NCI-H524 treated with DMSO at 0.1 percent for 48 hours (cell line): ENCODE results near the gene RBMS3.
"Not testable (repeated sequence)": the region's sequence is repeated elsewhere in the genome, so short reads cannot be mapped to it uniquely, and the experiment has no call there.

Experiments
- DNase-seq: peaks from one replicate; lab custom pipeline; 2025; lab: John Stamatoyannopoulos, UW

The RBMS3 gene

DNA sequence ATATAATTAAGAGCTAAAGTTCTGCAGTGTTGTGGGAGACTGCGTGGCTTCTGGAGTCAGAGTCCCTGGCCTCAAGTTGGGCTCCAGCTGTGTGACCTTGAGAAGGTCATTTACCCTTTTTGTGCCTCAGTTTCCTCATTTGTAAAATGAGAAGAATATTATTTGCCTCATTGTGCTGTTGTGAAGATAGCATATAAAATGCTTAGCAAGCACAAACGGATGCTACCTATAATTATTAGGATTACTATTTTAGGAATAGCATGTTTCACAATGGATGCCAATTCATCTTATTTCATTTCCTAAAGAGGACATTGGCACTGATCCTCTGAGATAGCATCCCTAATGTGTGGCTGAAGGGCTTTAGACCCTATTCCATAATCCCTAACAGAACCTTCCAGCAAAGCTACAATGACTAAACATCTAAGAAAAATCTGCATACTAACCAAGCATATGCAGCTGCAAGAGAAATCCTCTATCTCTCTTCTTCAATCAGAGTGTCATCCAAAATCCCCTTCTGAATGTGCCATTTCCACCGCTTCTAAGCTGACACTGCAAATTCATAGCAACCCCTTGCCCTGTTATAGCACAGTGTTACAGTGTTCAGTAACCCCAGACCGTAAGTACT, 148.3 kb downstream of the RBMS3 start:
- no peak for DNase-seq

DNA sequence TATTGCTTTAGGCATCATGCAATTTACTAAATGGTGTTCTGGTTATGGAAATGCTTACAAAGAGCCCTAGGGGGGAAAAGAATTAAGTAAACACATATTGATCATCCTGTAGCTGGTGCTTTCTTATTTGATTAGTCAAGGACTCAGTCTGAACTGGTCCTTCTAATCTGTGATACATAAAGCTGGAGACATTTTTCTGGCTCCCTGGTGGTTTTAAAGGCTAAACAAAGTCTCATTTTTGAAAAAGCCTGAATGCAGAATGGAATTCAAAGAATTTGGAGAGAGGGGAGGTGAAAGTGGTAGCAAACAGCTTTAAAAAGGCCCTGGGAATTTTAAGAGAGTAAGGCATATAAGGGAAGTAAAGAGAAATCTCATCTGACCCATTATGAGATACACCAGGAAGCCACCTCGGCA, 149.7 kb downstream of the RBMS3 start:
- no peak for DNase-seq

DNA sequence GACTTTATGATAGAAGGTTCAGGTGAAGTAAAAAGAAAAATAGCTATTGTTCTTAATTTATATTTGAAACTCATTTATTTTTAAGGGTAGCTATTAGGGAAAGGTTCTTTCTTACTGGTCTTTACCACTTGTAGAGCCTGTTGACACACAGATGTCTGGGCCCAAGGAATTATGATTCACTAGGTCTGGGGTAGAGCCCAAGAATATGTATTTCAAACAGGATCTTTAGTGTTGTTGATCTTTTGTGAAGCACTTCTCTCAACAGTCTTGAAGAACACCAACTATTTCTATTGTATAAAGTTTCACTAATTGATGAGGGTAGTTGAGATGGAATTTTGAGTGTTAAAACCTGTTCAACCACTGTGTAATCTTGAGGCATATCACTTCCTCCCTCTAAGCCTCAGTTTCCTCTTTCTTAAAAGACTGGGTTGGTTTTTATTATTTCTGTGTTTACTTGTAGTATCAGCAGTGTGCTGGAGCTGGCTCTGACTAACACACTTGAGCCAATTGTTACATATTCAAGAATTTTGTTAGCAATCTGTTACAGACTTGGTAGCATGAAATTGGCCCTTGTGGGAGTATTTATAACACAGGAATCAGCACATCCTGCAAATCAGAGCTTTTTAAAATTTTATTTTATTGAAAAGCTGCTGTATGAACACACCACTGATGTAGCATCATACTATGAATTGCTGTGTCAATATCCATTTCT, 155.9 kb downstream of the RBMS3 start:
- no peak for DNase-seq

DNA sequence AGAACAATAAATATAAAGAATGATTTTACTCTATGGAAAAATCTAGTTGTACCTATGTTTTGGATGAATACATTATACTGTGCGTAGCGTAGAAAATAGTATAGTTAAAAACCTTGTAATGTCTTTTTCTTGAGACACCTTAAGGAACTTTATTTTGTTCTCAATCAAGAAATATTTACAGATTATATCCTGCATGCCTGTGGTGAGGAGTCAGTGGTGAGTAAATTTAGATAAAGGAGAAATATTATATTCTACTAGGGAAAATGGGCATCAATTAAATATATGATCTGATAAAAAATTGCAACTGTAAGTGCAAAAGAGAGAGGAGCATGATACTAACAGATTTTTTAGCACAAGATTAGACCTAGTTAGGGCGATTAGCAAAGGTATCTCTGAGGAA, 157.7 kb downstream of the RBMS3 start:
- DNase-seq: no peak

DNA sequence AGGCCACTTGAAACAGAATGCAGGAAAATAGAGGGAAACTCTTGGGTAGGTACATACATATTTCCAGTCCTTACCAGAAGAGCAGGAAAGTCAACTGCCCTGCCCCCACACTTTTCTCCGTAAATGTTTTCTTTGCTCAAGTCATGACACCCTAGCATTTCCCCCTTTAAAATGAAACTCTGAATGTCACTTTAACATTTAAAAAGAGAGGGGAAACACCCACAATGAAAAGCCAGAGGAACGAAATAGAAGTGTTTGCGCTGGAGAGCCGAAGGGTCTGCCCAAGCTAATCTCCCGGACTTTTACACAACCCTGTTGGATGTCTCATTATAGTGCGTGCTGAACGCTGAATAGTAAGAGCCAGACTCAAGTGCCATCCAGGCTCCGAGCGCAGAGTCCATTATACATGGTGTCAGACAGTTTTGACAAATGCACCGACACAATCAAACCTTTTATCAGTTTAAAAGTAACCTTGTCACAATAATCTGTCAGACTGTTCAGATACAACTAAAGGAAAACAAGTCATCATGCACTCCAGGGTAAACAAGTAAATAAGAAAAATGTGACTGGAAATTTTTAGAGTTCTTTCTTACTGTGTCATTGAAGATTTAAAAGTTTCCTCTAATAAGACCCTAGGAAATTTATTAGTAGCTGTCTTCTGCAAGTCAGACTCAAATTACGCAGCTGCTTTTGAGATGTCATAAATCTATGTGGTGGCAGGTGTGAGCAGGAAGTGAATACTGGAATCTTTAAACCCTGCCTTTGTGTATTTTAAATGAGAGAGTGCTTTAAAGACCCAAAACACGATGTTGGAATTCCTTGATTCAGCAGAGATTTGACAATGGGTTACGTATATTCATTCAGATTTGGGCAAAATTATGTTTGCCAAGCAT, 159.8 kb downstream of the RBMS3 start:
- no peak for DNase-seq

DNA sequence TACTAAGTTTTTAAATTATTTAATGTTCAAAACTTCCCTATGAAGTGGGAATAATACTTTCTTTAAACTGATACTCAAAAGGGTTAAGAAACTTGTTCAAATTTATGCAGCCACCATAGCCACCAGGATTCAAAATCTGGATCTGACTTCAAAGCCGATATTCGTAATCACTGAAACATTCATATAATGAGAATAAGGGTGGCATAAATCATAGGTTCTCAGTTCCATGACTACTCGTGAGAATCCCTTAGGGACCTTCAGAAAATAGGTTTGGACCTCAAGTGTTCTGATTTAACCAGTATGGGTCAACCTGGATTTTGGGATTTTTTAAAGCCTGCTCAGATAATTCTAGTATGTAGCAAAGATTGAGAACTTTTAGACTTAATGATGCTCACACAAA, 160.6 kb downstream of the RBMS3 start:
- DNase-seq: no peak

DNA sequence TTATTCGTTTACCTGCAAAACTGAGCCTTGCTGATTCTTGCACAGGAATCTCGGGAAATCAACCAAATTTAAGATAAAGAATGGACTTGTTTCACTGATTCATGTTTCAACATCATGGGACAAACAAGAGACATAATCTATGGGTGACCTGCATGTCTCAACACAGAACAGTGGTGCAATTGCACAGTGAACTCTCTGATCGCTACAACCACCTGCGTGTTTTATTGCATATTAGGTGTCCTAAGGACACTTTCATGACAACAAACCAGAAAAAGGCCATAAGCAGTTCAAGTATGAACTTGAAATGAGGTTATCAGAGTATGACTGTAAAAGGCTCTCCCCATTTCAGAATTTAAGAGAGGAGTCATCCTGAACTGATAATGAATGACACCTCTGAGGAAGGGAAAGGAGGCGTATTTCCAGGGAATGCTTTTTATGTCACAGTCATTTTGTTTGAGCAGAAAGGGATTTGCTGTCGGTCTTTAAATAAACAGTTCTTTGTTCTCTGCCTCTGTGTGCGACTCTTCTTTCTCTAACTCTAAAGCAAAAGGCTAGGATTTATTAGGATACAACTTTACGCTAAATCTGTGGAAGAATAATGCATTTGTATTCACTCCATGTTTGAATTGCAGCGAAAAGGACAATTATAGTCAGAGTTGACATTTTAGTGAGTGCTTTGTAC, 167.2 kb downstream of the RBMS3 start:
- no peak for DNase-seq

DNA sequence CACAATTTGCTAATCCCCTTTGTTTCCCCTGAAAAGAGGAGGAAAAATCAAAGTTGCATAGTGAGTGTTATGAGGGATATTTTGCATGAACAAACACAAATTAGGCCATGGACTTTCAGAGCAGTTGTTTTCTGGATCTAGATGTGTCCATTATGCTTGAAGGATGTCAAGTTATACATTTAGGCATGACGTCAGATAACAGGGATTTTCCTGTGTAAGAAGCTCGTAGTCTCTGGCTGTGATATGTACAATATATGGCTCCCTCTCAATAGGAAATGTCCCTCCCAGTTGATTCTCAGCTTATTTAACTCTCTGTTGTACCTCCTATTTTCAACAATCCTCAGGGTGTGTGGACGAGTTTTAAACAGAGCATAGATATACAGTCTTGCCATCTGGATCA, 171.0 kb downstream of the RBMS3 start:
- DNase-seq: no peak

DNA sequence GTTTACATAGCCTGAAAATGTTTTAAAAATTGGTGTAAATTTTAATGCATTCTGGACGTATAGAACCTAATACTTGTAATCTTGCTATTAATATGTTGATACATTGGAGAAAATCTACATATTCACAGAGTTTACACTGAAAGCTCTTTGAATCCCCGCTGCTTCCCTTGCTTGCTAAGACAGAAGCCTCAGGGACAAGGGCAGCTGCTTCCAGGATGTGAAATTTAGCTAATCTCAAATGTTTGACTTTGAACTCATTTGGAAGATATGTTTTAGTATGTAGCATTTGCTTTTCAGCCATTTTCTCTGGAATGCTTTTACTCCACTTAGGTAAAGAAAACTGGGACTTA, 172.0 kb downstream of the RBMS3 start:
- no peak for DNase-seq

DNA sequence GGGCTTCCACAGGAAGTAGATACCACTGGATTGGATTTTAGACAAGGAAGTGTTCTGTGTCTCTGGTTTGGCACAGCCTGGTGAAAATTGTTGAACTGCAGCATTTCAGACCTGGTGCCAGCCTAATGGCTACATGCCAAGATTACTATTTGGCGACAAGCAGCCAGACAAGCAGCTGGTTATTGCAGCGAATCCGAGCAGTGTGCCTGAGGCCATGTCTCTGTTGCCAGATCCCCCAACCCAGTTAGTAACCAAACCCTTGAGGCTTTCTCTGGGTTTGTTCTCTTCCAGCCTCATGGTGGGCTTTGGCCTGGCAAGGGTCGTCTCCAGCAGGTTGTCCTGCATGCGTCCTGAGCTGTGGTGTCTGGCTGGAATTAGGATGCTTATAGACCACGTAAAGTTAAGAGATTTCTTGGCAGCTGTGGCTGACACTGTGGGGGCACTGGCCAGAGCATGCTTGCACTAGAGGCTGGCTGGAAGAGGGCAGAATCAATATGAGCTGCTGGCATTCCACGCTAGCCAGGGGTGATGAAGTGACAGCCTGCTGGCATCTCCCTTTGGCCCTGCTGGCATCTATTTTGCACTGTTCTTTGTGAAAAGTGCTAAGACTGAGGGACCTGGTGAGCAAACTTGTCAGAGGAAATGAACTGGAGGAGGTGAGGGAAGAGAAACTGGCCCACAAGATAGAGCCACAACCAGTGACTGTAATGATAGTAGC, 172.6 kb downstream of the RBMS3 start:
- no peak for DNase-seq

DNA sequence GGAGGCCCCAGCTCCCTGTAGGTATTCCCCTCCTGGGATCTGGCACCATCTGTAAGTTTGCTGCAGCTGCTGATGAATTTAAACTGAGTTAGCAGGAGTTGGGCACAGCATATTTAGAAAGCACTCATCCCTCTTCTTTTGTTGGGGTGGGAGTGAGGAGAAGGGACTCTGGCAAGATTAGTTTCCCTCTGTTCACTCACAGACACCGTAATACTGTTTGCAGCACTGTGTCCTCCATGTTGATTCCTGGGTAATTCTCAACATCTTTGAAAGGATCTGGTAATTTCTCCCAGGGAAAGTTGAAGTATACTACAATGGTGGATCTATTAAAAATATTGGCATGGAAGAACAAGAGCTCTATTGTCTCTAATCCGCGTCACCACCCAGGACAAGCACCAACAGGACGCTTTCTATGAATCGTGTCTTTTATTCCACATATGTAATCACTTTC, 173.3 kb downstream of the RBMS3 start:
- DNase-seq: no peak

DNA sequence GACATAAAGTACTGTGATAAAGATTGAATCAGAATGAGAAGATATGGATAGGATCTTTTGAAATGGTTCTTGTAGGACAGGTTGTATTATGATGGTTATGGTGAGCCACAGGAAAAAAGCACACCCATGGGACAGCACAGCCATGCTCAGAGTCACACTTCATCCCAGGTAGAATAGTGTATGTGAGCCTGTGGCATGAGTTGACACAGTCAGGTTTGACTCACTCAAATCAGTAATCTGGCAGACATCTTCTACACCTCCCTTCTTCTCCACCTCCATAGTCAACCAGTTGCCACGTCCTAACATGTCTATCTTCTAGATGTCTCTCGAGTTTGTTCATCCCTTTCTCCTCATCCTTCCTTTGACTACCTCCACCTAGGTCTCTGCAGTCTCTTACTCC, 176.0 kb downstream of the RBMS3 start:
- no peak for DNase-seq

DNA sequence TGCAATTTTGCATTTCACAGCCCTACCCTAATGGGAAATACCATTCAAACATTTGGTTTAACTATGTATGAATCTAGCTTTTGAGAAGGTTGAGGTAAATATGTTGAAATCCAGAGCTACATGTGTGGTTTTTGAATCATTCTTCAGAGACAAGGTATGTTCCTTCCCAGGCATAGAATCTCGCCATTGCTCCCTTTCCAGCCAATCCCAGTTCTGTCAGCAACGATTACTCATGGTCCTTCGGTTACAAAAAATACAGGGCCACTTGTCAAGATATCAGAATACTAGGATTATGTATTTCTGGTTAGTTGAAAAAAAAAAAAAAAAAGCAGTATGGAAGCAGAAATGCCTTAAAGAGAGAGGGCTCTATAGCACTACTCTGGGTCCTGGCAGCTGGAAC, 182.4 kb downstream of the RBMS3 start:
- DNase-seq: no peak

DNA sequence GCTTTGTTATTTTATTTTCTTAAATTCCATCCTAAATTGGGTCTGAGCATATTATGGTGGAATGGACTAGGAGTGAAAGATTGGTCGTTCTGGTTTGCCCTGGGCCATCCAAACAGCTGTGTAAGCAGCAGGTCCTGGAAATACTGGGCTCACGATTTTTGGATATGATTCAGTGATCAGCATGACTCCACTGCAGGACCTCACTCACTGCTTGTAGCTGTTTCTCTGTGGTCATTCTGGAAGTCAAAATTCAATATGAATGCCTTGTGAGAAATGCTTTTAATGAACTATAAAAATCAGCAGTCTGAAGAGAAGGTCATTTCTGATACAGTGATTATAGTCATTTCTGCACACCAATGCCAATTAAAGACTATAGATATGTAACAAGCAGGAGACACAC, 185.0 kb downstream of the RBMS3 start:
- DNase-seq: no peak

DNA sequence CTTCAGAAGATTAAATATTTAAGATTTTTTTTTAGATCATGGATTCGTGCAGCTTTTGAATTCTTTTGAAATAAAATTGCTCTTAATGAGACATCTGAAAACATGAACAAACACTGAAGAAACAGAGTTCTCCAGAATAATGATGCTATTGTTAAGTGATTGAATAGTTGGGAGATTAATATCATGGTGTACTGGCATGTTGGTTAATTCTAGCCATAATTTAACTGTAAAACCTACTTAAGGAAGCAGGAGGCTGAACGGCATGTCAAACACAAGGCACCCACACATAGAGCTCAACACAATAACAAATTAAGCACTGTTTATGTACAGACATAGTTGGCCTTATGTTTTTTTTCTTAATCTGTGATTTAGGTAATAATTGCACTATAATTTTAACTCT, 185.6 kb downstream of the RBMS3 start:
- no peak for DNase-seq

DNA sequence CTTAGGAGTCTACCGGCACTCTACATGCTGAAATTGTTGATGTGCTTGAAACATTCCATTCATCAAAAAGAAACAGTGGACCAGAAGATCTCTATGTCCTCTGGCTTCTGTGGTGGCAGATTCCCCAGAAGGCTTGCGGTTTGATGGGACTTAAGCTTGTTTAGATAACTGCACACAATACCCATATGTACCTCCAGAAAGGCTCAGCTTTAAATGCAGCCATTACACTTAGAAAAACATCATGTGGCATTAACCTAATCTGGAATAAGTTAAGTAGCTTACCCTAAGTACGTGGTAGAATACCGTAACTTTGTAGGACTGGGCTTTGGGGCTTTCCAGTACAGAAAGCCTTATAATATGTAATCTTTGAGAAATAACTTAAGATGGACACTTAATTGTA, 187.3 kb downstream of the RBMS3 start:
- DNase-seq: peak; percentile 33

DNA sequence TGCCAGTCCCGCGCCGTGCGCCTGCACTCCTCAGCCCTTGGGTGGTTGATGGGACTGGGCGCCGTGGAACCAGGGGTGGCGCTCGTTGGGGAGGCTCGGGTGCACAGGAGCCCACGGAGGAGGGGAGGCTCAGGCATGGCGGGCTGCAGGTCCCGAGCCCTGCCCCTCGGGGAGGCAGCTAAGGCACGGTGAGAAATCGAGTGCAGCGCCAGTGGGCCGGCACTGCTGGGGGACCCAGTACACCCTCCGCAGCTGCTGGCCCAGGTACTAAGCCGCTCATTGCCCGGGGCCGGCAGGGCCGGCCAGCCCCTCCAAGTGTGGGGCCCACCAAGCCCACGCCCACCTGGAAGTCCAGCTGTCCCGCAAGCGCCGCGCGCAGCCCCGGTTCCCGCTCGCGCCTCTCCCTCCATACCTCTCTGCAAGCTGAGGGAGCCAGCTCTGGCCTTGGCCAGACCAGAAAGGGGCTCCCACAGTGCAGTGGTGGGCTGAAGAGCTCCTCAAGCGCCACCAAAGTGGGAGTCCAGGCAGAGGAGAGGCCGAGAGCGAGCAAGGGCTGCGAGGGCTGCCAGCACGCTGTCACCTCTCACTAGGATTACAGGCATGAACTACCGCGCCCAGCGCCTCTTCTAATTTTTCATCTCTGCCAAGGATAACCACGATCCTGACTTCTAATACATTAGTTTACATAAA, 192.8 kb downstream of the RBMS3 start:
- DNase-seq: not testable (repeated sequence)

DNA sequence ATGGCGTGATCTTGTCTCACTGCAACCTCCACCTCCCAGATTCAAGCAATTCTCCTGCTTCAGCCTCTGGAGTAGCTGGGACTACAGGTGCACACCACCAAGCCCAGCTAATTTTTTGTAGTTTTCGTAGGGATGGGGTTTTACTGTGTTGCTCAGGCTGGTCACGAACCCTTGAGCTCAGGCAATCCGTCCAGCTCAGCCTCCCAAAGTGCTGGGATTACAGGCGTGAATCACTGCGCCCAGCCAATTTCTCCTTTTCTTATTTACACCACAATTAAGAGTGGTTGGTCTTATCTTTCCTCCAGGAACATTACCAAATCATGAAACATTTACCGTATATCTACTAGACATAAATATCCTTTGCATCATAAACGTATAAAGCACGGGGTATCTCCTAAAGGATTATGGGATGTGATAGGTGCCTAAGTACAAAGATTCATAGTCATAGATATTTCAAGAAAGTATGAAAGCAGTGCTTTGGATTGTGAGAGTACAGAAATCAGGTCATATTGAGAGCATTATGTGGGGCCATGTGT, 194.5 kb downstream of the RBMS3 start:
- DNase-seq: no peak

DNA sequence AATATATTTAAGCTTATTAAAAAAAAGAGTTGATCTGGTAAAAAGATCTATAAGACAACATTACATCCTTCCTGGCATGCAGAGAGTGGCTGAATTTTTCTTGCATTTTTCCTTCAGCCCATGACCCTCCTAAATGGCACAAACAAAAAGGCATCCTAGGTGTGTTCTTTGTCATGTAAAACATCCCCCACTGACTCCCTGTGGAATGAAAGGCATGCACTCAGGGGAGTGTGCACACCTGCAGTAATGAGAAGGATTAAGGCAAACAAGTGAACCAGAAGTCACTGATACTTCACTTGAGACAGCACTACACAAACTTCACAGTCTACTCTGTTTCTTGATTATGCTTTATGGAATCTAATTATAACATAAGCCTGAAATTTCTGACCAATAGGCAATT, 195.0 kb downstream of the RBMS3 start:
- DNase-seq: no peak

DNA sequence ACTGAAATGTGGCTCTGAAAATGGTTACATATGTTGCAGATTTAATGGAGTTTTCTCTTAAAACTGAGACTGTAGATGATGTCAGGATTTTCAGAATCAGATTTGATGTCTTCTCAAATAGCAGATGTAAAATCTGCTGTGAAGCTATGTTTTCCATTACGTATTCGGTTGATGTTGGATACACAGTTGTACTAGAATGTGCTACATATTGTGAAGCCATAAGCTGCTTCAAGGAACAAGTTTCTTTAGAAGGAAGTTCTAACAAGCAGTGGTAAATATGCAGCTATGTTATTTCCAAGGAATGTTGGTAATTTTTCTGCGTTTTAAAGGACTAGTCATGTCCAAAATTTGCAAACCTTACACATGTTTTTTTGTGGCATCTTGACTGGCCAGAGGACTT, 197.7 kb downstream of the RBMS3 start:
- DNase-seq: no peak

DNA sequence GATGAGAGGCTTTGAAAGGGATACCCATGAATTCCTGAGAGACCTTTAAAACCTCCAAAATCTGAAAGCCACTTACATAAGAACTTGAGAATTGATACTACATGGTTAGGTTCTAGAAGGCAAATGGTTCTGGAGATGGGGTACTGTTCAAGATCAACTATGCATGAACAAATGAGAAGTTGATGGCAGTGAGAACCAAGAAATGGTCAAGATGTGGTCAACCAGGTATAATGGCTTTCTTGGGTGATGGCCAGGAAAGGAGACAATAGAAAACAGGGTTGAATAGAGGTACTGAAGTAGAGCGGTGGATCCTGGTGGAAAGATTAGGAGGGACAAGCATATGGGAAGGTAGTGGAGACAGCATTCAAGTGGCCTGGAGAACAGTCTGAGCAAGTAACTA, 200.4 kb downstream of the RBMS3 start:
- no peak for DNase-seq
